Fibroblast of skin of scalp (primary cell): ENCODE data around the gene SERPINB6. TPM values are rescaled to one million over a fixed set of nuclear protein-coding genes. Genes with fewer than 3 reads are reported as not detected.
"Not testable (repeated sequence)": the region's sequence is repeated elsewhere in the genome, so short reads cannot be mapped to it uniquely, and the experiment has no call there.

Experiments
- DNase-seq: peaks from one replicate; pipeline ENCODE4 v3.0.0-alpha.2; 2013
- polyA plus RNA-seq, 2 experiments: library from polyadenylated mRNA; unstranded; fragments of 120-200 nt; gene quantifications; one replicate each; pipeline ENCODE4 v1.2.1, GENCODE V29; 2013; ENCODE audit not compliant: insufficient read length in 2 of 2

SERPINB6 gene
- polyA plus RNA-seq (2013, experiment 1 of 2; ENCODE audit: insufficient read length), result 134 TPM
- polyA plus RNA-seq (2013, experiment 2 of 2; ENCODE audit: insufficient read length), result 128 TPM

- peak; percentile 81 for DNase-seq
Measured at GRCh38 chr6:2971420-2972218, at the start of gene SERPINB6. Gene SERPINB6, minus strand, starts transcription at chr6:2971567. Its CDS starts 12,235 bp downstream, at chr6:2959332.

GRCh38 chr6:3019749-3020320 is 48.5 kb upstream of the SERPINB6 start:
- no peak for DNase-seq

GRCh38 chr6:3019065-3019464 is 47.7 kb upstream of the SERPINB6 start:
- DNase-seq, result no peak

GRCh38 chr6:3017304-3017703 is 45.9 kb upstream of the SERPINB6 start:
- no peak for DNase-seq

- no peak for DNase-seq
Measured at GRCh38 chr6:3016473-3017280, 45.3 kb upstream of the SERPINB6 start.

- DNase-seq, result no peak
Measured at GRCh38 chr6:3015144-3015543, 43.8 kb upstream of the SERPINB6 start.

GRCh38 chr6:3014675-3015066 is 43.3 kb upstream of the SERPINB6 start:
- no peak for DNase-seq

GRCh38 chr6:3013901-3014674 is 42.7 kb upstream of the SERPINB6 start:
- DNase-seq, result no peak

- peak; percentile 54 for DNase-seq
Measured at GRCh38 chr6:3013486-3013885, 42.1 kb upstream of the SERPINB6 start.

- DNase-seq, result no peak
Measured at GRCh38 chr6:3011592-3011991, 40.2 kb upstream of the SERPINB6 start.

GRCh38 chr6:3011158-3011557 is 39.8 kb upstream of the SERPINB6 start:
- no peak for DNase-seq

GRCh38 chr6:3009930-3010329 is 38.6 kb upstream of the SERPINB6 start:
- DNase-seq, result no peak

GRCh38 chr6:3008712-3009265 is 37.4 kb upstream of the SERPINB6 start:
- DNase-seq, result not testable (repeated sequence)

- no peak for DNase-seq
Measured at GRCh38 chr6:3007571-3007970, 36.2 kb upstream of the SERPINB6 start.

GRCh38 chr6:3006476-3006875 is 35.1 kb upstream of the SERPINB6 start:
- no peak for DNase-seq

GRCh38 chr6:3005874-3006273 is 34.5 kb upstream of the SERPINB6 start:
- no peak for DNase-seq

- DNase-seq, result no peak
Measured at GRCh38 chr6:3005077-3005476, 33.7 kb upstream of the SERPINB6 start.

GRCh38 chr6:3003226-3003625 is 31.9 kb upstream of the SERPINB6 start:
- DNase-seq, result not testable (repeated sequence)

GRCh38 chr6:3001773-3002293 is 30.5 kb upstream of the SERPINB6 start:
- DNase-seq, result peak; percentile 91

GRCh38 chr6:3001146-3001772 is 29.9 kb upstream of the SERPINB6 start:
- DNase-seq, result no peak
